GM18909 (cell line): ENCODE measurements around the gene GNGT2.
"Not testable (repeated sequence)": the region's sequence is repeated elsewhere in the genome, so short reads cannot be mapped to it uniquely, and the experiment has no call there.

ENCODE experiments used
- ATAC-seq: cut with Tn5 transposase; IDR thresholded peaks from one replicate; pipeline ENCODE4 v1.9.1; 2021; ENCODE audit warnings: mild to moderate bottlenecking; ENCODE audit not compliant: unreplicated experiment, poor library complexity

Gene GNGT2

DNA sequence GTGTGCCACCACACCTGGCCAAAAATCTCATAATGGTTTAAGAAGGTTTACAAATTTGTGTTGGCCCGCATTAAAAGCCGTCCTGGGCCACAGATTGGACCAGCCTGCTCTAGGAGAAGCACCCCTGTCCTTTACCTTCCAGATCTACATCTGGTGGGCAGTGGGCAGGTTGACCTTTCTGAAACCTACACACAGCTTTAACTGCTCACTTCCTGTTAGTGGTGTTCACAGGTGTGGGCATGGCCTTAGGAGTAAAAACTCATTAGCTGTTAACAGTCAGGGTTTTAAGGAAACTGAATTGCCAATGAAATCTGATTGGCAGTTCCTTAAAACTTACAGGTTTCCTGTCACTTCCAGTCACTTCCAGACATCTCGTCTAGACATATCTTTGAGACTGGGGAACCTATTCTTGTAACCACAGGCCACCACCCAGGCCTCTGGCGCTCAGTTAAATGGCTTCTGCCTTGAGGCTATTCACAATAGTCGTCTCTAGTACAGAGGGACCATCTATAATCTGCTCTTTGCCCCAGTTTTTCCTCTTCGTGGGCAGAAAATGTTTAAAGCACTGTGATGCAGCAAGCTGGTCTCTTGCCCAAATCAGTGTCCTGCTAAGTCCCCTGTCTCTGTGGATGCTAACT, 29.3 kb downstream of the GNGT2 start:
- ATAC-seq: no peak

DNA sequence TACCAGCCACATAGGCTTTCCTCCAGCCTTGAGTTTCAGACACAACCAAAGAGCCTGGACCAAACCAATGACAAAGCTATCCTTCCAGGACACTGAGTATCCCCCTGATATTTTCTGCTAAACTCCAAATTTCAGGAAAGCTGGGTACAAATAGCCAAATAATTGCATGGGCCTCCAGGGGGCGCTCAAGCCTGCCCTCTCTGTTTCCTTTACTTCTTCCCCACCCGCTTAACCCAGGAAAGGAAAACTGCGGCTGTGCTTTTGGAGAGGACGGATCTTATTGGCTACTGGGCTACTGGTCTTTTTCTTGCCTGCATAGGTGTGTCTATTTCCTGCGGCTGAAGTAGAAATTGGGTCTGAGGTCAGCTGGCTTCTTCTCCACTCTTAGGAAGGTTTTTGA, 30.1 kb downstream of the GNGT2 start:
- ATAC-seq: no peak

DNA sequence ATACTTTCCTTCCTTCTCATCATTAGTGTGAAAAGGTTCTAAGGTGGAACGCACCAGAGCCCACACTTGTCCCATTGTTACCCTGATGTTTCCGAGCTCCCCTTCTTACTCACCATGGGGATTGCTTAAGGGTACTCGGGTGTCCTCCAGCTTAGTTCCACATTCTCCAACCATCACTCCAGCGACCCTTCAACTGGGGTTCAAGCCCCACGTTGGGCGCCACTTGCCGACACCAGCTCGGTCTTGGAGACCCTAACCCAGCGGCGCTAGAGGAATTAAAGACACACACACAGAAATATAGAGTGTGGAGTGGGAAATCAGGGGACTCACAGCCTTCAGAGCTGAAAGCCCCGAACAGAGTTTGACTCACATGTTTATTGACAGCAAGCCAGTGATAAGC, 34.4 kb downstream of the GNGT2 start:
- not testable (repeated sequence) for ATAC-seq

DNA sequence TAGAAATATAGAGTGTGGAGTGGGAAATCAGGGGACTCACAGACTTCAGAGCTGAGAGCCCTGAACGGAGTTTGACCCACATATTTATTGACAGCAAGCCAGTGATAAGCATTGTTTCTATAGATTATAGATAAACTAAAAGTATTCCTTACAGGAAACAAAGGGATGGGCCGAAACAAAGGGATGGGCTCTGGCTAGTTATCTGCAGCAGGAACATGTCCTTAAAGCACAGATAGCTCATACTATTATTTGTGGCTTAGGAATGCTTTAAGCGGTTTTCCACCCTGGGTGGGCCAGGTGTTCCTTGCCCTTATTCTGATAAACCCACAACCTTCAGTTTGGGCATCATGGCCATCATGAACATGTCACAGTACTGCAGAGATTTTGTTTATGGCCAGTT, 39.7 kb downstream of the GNGT2 start:
- not testable (repeated sequence) for ATAC-seq

DNA sequence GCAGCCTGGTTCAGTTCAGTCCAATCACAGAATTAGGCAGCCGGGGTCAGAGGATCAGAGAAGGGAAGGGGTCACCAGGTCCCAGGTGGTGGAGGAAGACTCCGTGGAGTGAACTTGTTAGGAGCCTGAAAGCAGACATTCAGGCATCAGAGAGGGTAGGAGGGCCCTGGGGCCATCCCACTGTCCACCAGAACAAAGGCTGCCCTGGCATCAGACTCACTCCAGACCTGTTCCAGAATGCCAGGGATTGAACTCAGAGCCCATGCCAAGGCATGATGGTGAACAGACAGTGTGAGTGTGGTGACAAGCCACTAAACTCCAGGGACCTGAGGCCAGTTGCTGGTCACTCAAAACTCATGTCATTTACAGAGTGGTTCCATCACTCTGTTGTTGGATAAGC, 40.2 kb downstream of the GNGT2 start:
- no peak for ATAC-seq

DNA sequence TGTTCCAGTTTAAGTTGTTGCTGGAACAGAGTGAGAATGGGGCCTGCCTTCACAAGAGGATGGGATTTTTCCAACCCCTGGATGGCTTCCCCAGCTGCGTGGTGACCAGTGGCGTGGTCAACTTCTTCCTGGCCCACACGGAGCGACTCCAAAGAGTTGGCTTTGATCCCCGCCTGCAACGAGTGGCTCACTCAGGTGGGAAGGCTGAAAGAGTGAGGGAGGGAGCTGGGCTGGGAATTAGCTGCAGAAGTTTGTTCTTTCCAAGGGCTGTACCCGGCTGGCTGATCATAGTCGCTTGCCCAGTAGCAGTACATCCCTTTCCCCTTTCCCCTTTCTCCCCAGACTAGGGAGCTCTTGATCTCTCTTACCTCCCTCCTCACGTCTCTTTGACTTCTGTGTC, 41.7 kb downstream of the GNGT2 start:
- ATAC-seq: no peak

DNA sequence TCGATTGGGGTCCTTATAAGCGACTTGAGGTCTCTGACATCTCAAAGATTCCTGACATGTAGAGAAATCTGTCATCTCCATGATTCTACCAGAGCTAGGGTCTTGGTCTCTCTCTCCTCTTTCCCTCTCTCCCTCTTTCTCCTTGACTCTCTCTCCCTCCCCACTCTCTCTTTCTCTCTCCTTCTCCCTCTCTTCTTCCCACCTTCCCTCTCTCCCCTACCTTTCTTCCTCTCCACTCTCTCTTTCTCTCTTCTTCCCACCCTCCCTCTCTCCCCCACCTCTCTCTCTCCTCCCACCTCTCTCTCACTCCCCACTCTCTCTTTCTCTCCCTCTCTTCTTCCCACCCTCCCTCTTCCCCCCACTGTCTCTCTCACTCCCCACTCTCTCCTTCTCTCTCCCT, 45.2 kb downstream of the GNGT2 start:
- ATAC-seq: no peak

DNA sequence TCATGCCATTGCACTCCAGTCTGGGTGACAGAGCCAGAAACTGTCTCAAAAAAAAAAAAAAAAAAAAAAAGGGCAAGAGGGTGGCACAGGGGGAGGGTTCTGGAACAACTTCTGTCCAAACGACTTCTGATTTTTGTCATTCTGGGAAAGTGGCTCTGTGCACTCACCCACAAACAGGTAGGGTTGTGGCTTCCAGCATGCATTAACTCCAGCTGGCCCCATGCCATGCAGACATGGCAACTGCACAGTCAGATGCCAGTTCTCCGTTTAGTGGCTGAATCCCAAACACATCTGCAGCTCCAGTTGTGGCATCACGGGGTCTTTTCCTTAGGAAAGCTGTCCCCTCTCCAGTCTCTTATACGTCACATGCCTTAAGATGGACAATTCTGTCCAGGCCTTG, 47.5 kb downstream of the GNGT2 start:
- ATAC-seq: no peak

DNA sequence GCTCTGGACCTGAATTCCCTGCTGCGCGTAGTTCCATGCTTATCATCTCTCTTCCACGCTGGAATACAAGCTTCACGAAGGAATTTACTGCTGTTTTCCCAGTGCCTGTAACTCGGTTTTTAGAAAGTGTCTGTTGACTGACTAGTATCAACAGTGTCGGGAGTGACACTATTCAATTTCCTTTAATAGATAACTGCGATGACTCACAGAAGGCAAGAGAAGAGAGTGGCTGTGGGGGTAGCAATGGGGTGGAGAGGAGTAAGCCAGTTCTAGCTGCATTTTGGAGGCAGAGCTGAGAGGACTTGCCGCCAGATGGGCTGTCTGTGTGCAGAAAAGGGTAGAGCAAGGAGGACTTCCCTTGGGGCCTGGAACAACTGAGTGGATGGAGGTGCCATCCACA, 52.6 kb downstream of the GNGT2 start:
- ATAC-seq: no peak

DNA sequence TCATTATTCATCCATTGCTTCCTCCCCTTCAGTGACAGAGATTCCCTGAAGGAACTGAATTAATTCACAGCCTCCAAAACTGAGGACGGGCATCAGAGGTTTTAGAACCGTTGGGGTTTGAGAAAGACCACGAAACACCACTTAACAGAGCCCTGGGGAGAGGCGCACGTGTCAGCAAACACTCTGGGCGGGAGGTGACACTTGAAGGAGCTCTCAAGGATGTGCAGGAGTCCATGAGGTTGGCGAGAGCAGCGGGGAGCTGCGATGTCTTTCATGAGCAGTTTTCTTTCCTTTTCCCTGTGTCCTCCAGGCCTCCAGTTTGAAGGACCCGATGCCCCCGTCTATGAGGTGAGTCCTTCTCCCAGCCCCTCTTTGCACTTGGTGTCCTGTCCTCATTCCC, 54.1 kb downstream of the GNGT2 start:
- no peak for ATAC-seq
